B cell (primary cell): ENCODE results near the gene DTHD1. TPM values are rescaled to one million over a fixed set of nuclear protein-coding genes. Genes with fewer than 3 reads are reported as not detected.

Experiments used
- ATAC-seq: fragments of 200-7000 bp; cut with Tn5 transposase; one replicate; pipeline ENCODE4 v1.10.0; 2021; ENCODE audit warnings: low read depth, mild to moderate bottlenecking, moderate number of reproducible peaks, moderate library complexity
- CTCF ChIA-PET: fragments of 350-600 bp; sonication (Branson Sonifier 250); formaldehyde crosslinking; loops from one replicate; lab custom pipeline; 2021; ENCODE audit warnings: antibody characterized with exemption, inconsistent platforms; lab: Charles Lee
- POLR2A ChIA-PET: fragments of 350-600 bp; sonication (Branson Sonifier 250); formaldehyde crosslinking; loops from one replicate; lab custom pipeline; 2021; ENCODE audit warnings: antibody characterized with exemption; lab: Charles Lee
- DNase-seq: peaks from one replicate; pipeline ENCODE4 v3.0.0; 2013
- H2AFZ ChIP-seq: 2 replicates; pipeline ENCODE4 v1.6.1; 2012; ENCODE audit warnings: mild to moderate bottlenecking, low read depth, low read length; ENCODE audit not compliant: insufficient read depth, poor library complexity, severe bottlenecking
- H3K27ac ChIP-seq, 2 donors: 1 replicate in 1 of 2; 2 replicates in 1 of 2; pipeline ENCODE4 v1.5.1; 2012 to 2013; ENCODE audit warnings: low read length in 2 of 2, mild to moderate bottlenecking in 2 of 2, moderate library complexity in 1 of 2
- H3K27me3 ChIP-seq, 4 experiments: fragments of 200-600 bp in 1 of 4; sonication (generic) in 1 of 4; replicated peaks in 1 of 4; 1 replicate in 2 of 4; 2 replicates in 2 of 4; pipeline versions ENCODE4 v1.6.1 to v1.7.0; 2013 to 2016; ENCODE audit warnings: low read length in 3 of 4, mild to moderate bottlenecking in 2 of 4, mixed read lengths in 1 of 4, moderate library complexity in 1 of 4; ENCODE audit not compliant: insufficient read depth in 4 of 4, control insufficient read depth in 3 of 4; ENCODE audit errors: control extremely low read depth in 1 of 4
- H3K36me3 ChIP-seq, 2 experiments: replicated peaks in 1 of 2; 1 replicate in 1 of 2; 2 replicates in 1 of 2; pipeline versions ENCODE4 v1.6.1 to v1.7.1; 2013; ENCODE audit warnings: low read length in 1 of 2; ENCODE audit not compliant: insufficient read depth in 2 of 2, control insufficient read depth in 1 of 2; ENCODE audit errors: control extremely low read depth in 1 of 2, extremely low read depth in 1 of 2
- H3K4me1 ChIP-seq, 2 donors: fragments of 200-600 bp in 1 of 2; sonication (generic) in 1 of 2; 1 replicate in 1 of 2; 2 replicates in 1 of 2; pipeline versions ENCODE4 v1.5.1 to v1.6.1; 2013 to 2017; ENCODE audit warnings: low read length in 2 of 2; ENCODE audit not compliant: control insufficient read depth in 2 of 2, insufficient read depth in 2 of 2
- H3K4me2 ChIP-seq: replicated peaks from 2 replicates; pipeline ENCODE3; 2012; ENCODE audit warnings: mild to moderate bottlenecking, low read depth, low read length; ENCODE audit not compliant: poor library complexity, severe bottlenecking
- H3K4me3 ChIP-seq, 5 experiments: fragments of 200-600 bp in 1 of 5; sonication (generic) in 1 of 5; 1 replicate in 3 of 5; 2 replicates in 2 of 5; pipeline versions ENCODE4 v1.5.1 to v1.7.0; 2011 to 2016; ENCODE audit warnings: low read length in 4 of 5, mild to moderate bottlenecking in 4 of 5, low read depth in 2 of 5, control low read depth in 1 of 5, moderate library complexity in 1 of 5; ENCODE audit not compliant: insufficient read depth in 1 of 5; ENCODE audit errors: control extremely low read depth in 1 of 5, extremely low read depth in 1 of 5
- H3K79me2 ChIP-seq: fragments of 200-600 bp; sonication (generic); one replicate; pipeline ENCODE4 v1.6.0; 2016; ENCODE audit warnings: low read length; ENCODE audit not compliant: control insufficient read depth, insufficient read depth
- H3K9ac ChIP-seq: fragments of 200-600 bp; sonication (generic); 2 replicates; pipeline ENCODE4 v1.6.1; 2017; ENCODE audit warnings: mild to moderate bottlenecking, low read length, moderate library complexity
- H3K9me3 ChIP-seq, 3 donors: one replicate each; pipeline versions ENCODE4 v1.6.1 to v1.7.1; 2013; ENCODE audit warnings: low read length in 2 of 3; ENCODE audit not compliant: control insufficient read depth in 2 of 3, insufficient read depth in 1 of 3; ENCODE audit errors: control extremely low read depth in 1 of 3
- H4K20me1 ChIP-seq: 2 replicates; pipeline ENCODE4 v1.6.0; 2012; ENCODE audit warnings: mild to moderate bottlenecking, low read length; ENCODE audit not compliant: insufficient read depth, control insufficient read depth, poor library complexity, severe bottlenecking
- H3K27ac Mint-ChIP-seq: one replicate; pipeline ENCODE4 v1.8.0; 2021; ENCODE audit warnings: mixed read lengths
- H3K27me3 Mint-ChIP-seq: one replicate; pipeline ENCODE4 v1.8.0; 2021; ENCODE audit warnings: mixed read lengths
- H3K4me1 Mint-ChIP-seq: one replicate; pipeline ENCODE4 v1.8.0; 2021; ENCODE audit warnings: mixed read lengths
- H3K4me3 Mint-ChIP-seq: one replicate; pipeline ENCODE4 v1.8.0; 2021; ENCODE audit warnings: mixed read lengths
- H3K9me3 Mint-ChIP-seq: one replicate; pipeline ENCODE4 v1.8.0; 2022; ENCODE audit warnings: mixed read lengths; ENCODE audit not compliant: insufficient read depth
- CTCF ChIP-seq: fragments of 200-600 bp; IDR thresholded peaks from one replicate; pipeline ENCODE4 v1.8.0; 2022; ENCODE audit warnings: antibody characterized with exemption, mild to moderate bottlenecking
- EZH2 ChIP-seq: IDR thresholded peaks from 2 replicates; pipeline ENCODE4 v1.6.1; 2012; ENCODE audit warnings: borderline replicate concordance, low read depth, mild to moderate bottlenecking, moderate library complexity, low read length; ENCODE audit not compliant: insufficient read depth, poor library complexity, severe bottlenecking
- WGBS: methylation state at CpG from one replicate; pipeline ENCODE4 v1.1.5; 2013; ENCODE audit warnings: missing lambda C conversion rate; ENCODE audit not compliant: insufficient coverage; 5-methylcytosine and 5-hydroxymethylcytosine counted together
- intact Hi-C: fragments of 100-400 bp; cut with micrococcal nuclease; formaldehyde crosslinking; loops from one replicate; pipeline ENCODE4 v1.10.0; 2022
- polyA plus RNA-seq: library from polyadenylated mRNA; depleted of rRNA; stranded (reverse); fragments of >200 nt; gene quantifications from 2 replicates; pipeline ENCODE4 v1.2.3, GENCODE V29; 2012
- total RNA-seq, 2 donors: library from RNA; stranded (reverse); fragments of 120-200 nt in 1 of 2; gene quantifications; 1 replicate in 1 of 2; 2 replicates in 1 of 2; pipeline versions ENCODE4 v1.2.3 to v1.2.4, GENCODE V29; 2013 to 2022

Gene DTHD1
- total and polyA plus RNA-seq, 2 donors (not counting 1 experiment from before 2014, with no cell fraction given), result 0.04 TPM; not detected in 1

GRCh38 chr4:36391411-36391810 is 110.0 kb downstream of the DTHD1 start:
- H3K27me3 Mint-ChIP-seq, result peaks cover 13% of the 10 kb centered on the region
- ChIA-PET CTCF (interaction anchor here (3.2 kb wide), 1 partner anchor 8 kb away, joined by 18 read pairs; no protein-coding TSS in a partner anchor), POLR2A (no interaction called here)
- no peak overlapping the region for H3K27ac Mint-ChIP-seq
- peaks cover 8% of the 10 kb centered on the region for H3K4me1 Mint-ChIP-seq
- ATAC-seq (no peak), DNase-seq (no peak)
- Histone ChIP-seq H3K27me3 (no peaks in the 10 kb centered on the region), H3K9me3 (no peaks in the 10 kb centered on the region), H2AFZ (no peak overlapping the region), H3K79me2 (no peaks in the 10 kb centered on the region), H3K4me2 (no peak overlapping the region), H3K27ac (no peak overlapping the region), H3K4me3 (no peak overlapping the region), H3K36me3 (no peaks in the 10 kb centered on the region), H4K20me1 (no peaks in the 10 kb centered on the region), H3K4me1 (peaks cover 5% of the 10 kb centered on the region in 2 donors), H3K9ac (no peak overlapping the region)
- intact Hi-C loops, result no loop called here
- no CpG with 5 or more reads among the region's 2 CpGs for WGBS
- H3K9me3 Mint-ChIP-seq, result no peaks in the 10 kb centered on the region
- no peak overlapping the region for H3K4me3 Mint-ChIP-seq
- TF ChIP-seq CTCF (no peak), EZH2 (no peak)

GRCh38 chr4:36392024-36392423 is 110.6 kb downstream of the DTHD1 start:
- TF ChIP-seq CTCF (no peak), EZH2 (no peak)
- intact Hi-C loops, result no loop called here

More at GRCh38 chr4:36392024-36392423, 110.6 kb downstream of the DTHD1 start:
- ChIA-PET CTCF (interaction anchor here (1.1 kb wide), 1 partner anchor 40 kb away, joined by 3 read pairs; no protein-coding TSS in a partner anchor), POLR2A (no interaction called here)
- Histone ChIP-seq H2AFZ (no peak overlapping the region), H3K4me3 (no peak overlapping the region), H3K4me2 (no peak overlapping the region), H3K9ac (no peak overlapping the region), H3K79me2 (no peaks in the 10 kb centered on the region), H3K9me3 (no peaks in the 10 kb centered on the region), H3K27me3 (no peaks in the 10 kb centered on the region), H4K20me1 (no peaks in the 10 kb centered on the region), H3K27ac (no peak overlapping the region), H3K36me3 (no peaks in the 10 kb centered on the region), H3K4me1 (no peaks in the 10 kb centered on the region)
- Mint-ChIP-seq H3K4me3 (no peak overlapping the region), H3K4me1 (peaks cover 4% of the 10 kb centered on the region), H3K27me3 (peaks cover 13% of the 10 kb centered on the region), H3K27ac (no peak overlapping the region), H3K9me3 (no peaks in the 10 kb centered on the region)
- DNase-seq, result no peak
- WGBS, result no CpG with 5 or more reads among the region's 1 CpG
- no peak for ATAC-seq
